Upper lobe of right lung (tissue), 1 donor: ENCODE measurements around the gene ZNF607. TPM values are rescaled to one million over a fixed set of nuclear protein-coding genes. Genes with fewer than 3 reads are reported as not detected.

Source experiments
- ATAC-seq: fragments of 200-7000 bp; cut with Tn5 transposase; one replicate; pipeline ENCODE4 v1.9.1; 2020; ENCODE audit warnings: mild to moderate bottlenecking, moderate library complexity
- DNase-seq: peaks from one replicate; pipeline ENCODE4 v3.0.0-alpha.2; 2020
- H3K27ac ChIP-seq: fragments of 200-600 bp; one replicate; pipeline ENCODE4 v1.8.0; 2022
- H3K27me3 ChIP-seq: fragments of 200-600 bp; one replicate; pipeline ENCODE4 v1.8.0; 2022; ENCODE audit warnings: mild to moderate bottlenecking
- H3K36me3 ChIP-seq: fragments of 200-600 bp; one replicate; pipeline ENCODE4 v1.8.0; 2022
- H3K4me1 ChIP-seq: fragments of 200-600 bp; one replicate; pipeline ENCODE4 v1.8.0; 2022
- H3K4me3 ChIP-seq: fragments of 200-600 bp; one replicate; pipeline ENCODE4 v1.8.0; 2022; ENCODE audit warnings: mild to moderate bottlenecking
- H3K9me3 ChIP-seq: fragments of 200-600 bp; one replicate; pipeline ENCODE4 v1.8.0; 2022
- intact Hi-C: fragments of 100-400 bp; cut with DNase I; formaldehyde crosslinking; loops from one replicate; pipeline ENCODE4 v1.11.0; 2022
- total RNA-seq: library from RNA; stranded (reverse); fragmentation: NEBNext Ultra II Directional; extraction: Animal tissue kit (Norgen Biotek cat#: 25700); gene quantifications from one replicate; pipeline ENCODE4 v1.2.1, GENCODE V29; 2021
- TF ChIP-seq, protein P1 (sequence below): fragments of 200-600 bp; IDR thresholded peaks from one replicate; pipeline ENCODE4 v1.8.0; 2022; ENCODE audit warnings: antibody characterized with exemption
- donor health status: DM: no; HTN: yes; CAD: no; lungs with severe emphysema.

ZNF607 gene
- total RNA-seq, 1 donor from 2014 or later, result 7.5 TPM

DNA sequence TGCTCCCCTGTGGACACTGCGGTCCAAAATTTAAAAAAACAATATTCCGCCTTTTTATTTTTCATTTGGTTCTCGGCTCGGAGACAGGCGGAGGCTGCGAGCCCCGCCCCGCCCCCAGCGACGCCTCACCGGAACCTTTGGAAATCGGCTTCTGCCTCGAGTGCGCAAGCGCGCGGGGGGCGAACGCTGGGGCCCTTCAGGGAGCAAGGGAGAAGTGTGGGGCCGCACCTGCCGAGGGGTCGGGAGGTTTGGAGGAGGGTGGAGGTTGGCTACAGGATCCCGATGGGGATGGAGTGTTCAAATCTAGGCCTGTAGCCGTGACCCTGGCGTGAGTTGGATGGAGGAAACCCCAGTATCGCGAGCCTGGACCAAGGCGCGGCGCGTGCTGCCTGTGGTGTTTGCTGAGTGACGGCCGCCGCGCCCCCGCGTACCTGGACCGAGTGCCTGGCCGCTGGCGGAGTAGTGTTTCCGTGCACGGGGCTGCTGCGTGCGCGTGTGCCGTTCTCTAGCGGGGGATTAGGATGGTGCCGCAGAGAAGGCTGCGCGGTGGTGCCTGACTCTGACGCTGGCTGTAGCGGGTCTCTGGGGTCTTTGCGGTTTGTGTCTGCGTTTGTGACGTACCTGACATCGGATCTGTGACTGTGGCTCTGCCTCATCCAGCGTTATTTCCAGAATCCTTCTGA lies 63.7 kb downstream of the ZNF607 start:
- ATAC-seq, result peak; percentile 87
- Histone ChIP-seq H3K4me3 (peak overlapping the region; percentile 77), H3K9me3 (no peaks in the 10 kb centered on the region), H3K27me3 (no peaks in the 10 kb centered on the region), H3K4me1 (peaks cover 20% of the 10 kb centered on the region), H3K27ac (peak overlapping the region; percentile 83), H3K36me3 (no peaks in the 10 kb centered on the region)
- TF ChIP-seq, protein P1, sequence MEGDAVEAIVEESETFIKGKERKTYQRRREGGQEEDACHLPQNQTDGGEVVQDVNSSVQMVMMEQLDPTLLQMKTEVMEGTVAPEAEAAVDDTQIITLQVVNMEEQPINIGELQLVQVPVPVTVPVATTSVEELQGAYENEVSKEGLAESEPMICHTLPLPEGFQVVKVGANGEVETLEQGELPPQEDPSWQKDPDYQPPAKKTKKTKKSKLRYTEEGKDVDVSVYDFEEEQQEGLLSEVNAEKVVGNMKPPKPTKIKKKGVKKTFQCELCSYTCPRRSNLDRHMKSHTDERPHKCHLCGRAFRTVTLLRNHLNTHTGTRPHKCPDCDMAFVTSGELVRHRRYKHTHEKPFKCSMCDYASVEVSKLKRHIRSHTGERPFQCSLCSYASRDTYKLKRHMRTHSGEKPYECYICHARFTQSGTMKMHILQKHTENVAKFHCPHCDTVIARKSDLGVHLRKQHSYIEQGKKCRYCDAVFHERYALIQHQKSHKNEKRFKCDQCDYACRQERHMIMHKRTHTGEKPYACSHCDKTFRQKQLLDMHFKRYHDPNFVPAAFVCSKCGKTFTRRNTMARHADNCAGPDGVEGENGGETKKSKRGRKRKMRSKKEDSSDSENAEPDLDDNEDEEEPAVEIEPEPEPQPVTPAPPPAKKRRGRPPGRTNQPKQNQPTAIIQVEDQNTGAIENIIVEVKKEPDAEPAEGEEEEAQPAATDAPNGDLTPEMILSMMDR, result no peak
- peak; percentile 94 for DNase-seq
- intact Hi-C loops, result no loop called here

DNA sequence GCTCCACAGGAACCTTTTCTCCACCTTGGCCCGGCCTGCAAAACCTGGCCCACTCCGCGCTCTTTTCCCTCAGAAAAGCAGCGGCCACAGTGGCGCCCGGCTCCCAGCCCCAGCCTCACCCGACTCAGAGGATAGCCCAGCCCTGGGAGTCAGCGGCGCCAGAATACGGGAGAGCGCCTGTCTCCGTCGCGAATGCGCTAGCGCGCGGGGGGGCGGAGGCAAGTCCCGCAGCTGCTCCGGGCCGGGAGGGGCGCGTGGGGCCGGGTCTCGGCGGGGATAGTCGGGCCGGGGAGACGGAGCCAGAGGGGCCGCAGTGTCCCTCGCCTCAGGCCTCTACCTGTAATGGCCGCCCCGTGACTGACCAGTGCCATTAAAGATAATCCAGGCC lies 64.3 kb downstream of the ZNF607 start, which contains the start of gene ZFP30:
Gene ZFP30 (minus strand): TSS at position 165 of the 388 bp plus-strand sequence. CDS start 7,643 bp downstream, outside the sequence.
- DNase-seq (peak; percentile 94), ATAC-seq (peak; percentile 96)
- Histone ChIP-seq H3K36me3 (no peaks in the 10 kb centered on the region), H3K27me3 (no peaks in the 10 kb centered on the region), H3K4me1 (peaks cover 20% of the 10 kb centered on the region), H3K27ac (peak within 1 kb of the TSS; percentile 83), H3K9me3 (no peaks in the 10 kb centered on the region), H3K4me3 (peak within 1 kb of the TSS; percentile 77)
- intact Hi-C loops, result no loop called here
- TF ChIP-seq, protein P1, result no peak

DNA sequence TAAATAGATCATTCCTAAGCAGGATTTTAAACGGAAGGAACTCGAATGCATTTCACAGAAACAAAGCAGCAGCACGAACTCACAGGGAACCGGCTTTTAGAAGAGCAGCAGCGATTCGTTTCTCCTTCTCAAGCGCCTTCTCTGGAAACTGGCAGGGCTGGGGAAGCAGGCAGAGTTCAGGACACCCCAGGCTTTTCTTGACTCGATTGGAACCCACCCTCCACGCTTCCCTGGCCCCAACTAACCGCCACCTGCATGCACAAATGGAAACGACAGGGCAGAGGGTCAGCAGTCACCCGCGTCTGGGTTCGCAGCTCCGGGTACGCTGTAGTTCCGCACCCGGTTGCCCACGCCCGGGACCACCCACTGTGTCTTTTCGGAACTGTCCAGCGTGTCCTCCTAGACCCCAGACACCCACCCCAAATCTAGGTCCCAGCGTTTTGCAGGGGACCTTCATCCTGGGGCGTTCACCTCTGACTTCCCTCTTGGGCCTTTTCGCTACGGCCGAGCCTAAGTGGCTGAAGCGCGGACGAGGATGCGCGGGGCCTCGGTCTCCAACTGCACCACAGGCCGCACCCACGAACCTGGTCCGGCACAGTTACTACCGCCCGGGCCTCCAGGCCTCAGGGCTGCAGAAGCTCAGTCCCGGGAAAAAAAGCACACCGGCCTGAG lies 64.8 kb downstream of the ZNF607 start:
- Histone ChIP-seq H3K27ac (peak overlapping the region; percentile 83), H3K27me3 (no peaks in the 10 kb centered on the region), H3K9me3 (no peaks in the 10 kb centered on the region), H3K4me1 (peaks cover 20% of the 10 kb centered on the region), H3K4me3 (peak overlapping the region; percentile 77), H3K36me3 (no peaks in the 10 kb centered on the region)
- intact Hi-C loops, result no loop called here
- TF ChIP-seq, protein P1, result no peak
- ATAC-seq (peak; percentile 78), DNase-seq (peak; percentile 77)

DNA sequence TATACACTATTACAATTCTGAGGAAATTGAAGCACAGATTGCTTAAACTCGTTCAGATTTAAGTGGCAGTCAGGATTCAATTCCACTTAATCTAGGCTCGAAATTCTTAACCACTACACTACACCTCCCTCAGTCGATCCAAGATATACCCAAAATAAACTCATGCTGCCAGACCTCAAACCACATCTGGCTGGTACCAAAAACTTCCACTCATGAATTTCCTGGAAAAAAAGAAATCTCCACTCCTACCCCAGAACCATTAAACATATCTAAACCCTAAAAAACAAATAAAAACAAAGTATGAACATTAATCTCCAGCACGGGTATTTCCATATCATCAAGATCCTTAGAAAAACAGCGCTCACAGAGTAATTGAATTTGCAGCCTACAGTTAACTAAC lies 65.4 kb downstream of the ZNF607 start:
- Histone ChIP-seq H3K9me3 (no peaks in the 10 kb centered on the region), H3K4me3 (peak overlapping the region; percentile 77), H3K27ac (peak overlapping the region; percentile 83), H3K36me3 (no peaks in the 10 kb centered on the region), H3K27me3 (no peaks in the 10 kb centered on the region), H3K4me1 (peaks cover 20% of the 10 kb centered on the region)
- no peak for ATAC-seq
- DNase-seq, result no peak
- intact Hi-C loops, result no loop called here
- TF ChIP-seq, protein P1, result no peak

Other genes with a start within 250 kb of the ZNF607 start
- 4.2 TPM for gene ZNF793, start 212.8 kb downstream of the ZNF607 start, total RNA-seq
- gene ZNF571, start 125.0 kb downstream of the ZNF607 start, total RNA-seq, result 5.5 TPM
- 6.1 TPM for gene ZNF540, start 124.9 kb downstream of the ZNF607 start, total RNA-seq
- gene ZFP30, start 64.3 kb downstream of the ZNF607 start, total RNA-seq, result 10.4 TPM
- gene ZNF573, start 59.8 kb upstream of the ZNF607 start, total RNA-seq, result 13.0 TPM
- not detected for gene WDR87, start 186.8 kb upstream of the ZNF607 start, total RNA-seq
- 66.3 TPM for gene SIPA1L3, start 187.4 kb upstream of the ZNF607 start, total RNA-seq